NCI-H1105 (cell line): ENCODE data around the gene EID3.
"Not testable (repeated sequence)": the region's sequence is repeated elsewhere in the genome, so short reads cannot be mapped to it uniquely, and the experiment has no call there.

Source experiments
- DNase-seq: peaks from one replicate; lab custom pipeline; 2025; lab: John Stamatoyannopoulos, UW

Gene EID3

DNA sequence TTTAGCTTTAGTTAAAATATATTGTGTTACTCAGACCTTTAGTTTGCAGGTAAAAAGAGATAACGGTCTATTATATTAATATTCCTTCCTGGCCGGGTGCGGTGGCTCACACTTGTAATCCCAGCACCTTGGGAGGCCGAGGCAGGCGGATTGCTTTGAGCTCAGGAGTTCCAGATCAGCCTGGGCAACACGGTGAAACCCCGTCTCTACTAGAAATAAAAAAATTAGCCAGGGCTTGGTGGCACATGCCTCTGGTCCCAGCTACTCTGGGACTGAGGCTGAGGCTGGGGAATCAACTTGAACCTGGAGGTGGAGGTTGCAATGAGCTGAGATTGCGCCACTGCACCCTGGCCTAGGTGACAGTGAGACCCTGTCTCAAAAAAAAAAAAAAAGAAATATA is 13.2 kb upstream of the EID3 start:
- DNase-seq, result no peak

DNA sequence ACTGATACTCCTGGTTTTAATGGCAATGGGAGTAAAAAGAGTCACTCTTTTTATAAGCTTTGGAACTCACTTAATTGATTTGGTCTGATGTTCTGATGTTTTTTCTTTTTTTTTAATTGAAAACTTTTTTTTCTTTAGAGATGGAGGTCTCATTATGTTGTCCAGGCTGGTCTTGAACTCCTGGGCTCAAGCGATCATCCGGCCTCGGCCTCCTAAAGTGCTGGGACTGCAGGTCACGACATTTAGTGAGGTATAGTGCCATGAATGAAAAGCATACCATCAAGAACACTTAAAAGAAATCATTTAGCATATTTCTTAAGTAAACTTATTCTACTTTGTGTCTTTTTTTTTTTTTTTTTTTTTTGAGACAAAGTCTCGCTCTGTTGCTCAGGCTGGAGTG is 12.7 kb upstream of the EID3 start:
- no peak for DNase-seq

DNA sequence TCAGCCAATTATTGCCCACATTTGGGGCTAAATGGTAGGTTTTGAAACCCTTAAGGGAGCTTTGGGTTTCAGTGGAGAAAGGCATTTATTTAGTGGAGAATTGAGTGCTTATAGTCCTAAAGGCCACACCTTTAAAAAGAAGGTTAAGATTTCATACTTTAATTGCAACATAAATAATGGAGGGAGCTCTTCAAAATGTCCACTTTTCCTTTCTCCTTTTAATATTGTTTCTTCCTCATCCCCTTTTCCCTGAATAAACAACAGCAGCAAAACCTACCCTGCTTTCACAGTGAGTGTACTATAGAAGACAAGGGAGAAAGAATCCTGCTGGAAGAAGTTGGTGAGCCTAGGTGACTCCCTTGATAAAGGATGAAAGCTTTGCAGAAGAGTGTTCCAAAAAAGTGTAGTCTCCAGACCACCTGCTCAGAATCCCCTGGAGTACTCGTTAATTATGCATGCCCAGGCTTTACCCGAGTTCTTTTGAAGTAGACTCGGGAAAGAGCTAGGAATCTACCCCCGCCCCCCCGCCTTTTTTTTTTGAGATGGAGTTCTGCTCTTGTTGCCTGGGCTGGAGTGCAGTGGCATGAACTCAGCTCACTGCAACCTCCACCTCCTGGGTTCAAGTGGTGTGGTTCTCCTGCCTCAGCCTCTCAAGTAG is 11.5 kb upstream of the EID3 start:
- peak; percentile 38 for DNase-seq

DNA sequence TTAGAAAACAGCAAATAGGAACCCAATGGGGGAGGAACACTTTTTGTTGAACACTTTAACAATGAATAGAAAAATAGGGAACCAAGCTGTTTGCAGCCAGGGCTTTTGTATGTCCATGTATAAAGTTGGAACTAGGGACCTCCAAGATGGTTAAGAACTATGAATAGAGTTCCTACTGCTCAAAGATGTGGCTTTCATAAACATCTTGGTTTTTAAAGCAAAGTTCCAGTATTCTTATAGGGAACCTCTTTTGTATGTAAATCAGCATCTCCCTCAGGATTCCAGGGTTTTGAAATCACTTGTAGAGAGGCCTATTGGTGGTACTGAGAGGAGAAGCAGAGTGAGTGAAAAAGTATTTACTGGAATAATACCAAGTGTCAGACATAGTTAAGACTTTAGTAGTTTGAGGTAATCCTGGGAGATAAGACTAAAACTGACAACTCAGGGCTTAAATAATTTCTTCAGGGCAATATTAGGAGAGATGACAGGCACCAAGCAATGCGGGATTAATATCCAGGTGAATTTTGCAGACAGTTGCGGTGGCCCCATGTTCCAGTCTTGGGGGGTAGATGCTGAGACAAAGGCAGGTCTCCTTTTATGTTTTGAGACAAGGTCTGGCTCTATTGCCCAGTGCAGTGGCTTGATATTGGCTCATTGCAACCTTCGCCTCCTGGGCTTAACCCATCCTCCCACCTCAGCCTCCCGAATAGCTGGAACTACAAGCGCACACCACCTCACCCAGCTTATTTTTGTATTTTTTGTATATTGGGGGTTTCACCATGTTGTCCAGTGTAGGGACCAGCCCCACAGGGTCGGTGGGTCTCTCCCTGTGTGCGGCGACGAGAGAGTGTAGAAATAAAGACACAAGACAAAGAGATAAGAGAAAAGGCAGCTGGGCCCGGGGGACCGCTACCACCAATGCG is 10.4 kb upstream of the EID3 start:
- DNase-seq, result no peak

DNA sequence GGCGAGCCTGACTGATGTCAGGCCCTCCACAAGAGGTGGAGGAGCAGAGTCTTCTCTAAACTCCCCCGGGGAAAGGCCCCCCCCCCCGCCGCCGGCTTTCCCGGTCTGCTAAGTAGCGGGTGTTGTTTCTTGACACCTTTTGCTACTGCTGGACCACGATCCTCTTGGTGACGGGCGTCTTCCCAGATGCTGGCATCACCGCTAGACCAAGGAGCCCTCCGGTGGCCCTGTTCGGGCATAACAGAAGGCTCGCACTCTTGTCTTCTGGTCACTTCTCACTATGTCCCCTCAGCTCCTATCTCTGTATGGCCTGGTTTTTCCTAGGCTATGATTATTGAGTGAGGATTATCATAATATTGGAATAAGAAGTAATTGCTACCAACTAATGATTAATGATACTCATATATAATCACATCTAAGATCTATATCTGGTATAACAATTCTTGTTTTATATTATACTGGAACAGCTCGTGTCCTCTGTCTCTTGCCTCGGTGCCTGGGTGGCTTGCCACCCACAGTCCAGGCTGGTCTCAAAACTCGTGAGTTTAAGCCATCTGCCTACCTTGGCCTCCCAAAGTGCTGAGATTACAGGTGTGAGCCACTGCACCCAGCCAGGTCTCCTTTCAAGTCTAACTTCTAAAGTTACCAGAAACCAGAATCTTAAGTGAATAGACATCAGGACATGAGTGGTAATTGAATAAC is 9.2 kb upstream of the EID3 start:
- DNase-seq, result not testable (repeated sequence)

DNA sequence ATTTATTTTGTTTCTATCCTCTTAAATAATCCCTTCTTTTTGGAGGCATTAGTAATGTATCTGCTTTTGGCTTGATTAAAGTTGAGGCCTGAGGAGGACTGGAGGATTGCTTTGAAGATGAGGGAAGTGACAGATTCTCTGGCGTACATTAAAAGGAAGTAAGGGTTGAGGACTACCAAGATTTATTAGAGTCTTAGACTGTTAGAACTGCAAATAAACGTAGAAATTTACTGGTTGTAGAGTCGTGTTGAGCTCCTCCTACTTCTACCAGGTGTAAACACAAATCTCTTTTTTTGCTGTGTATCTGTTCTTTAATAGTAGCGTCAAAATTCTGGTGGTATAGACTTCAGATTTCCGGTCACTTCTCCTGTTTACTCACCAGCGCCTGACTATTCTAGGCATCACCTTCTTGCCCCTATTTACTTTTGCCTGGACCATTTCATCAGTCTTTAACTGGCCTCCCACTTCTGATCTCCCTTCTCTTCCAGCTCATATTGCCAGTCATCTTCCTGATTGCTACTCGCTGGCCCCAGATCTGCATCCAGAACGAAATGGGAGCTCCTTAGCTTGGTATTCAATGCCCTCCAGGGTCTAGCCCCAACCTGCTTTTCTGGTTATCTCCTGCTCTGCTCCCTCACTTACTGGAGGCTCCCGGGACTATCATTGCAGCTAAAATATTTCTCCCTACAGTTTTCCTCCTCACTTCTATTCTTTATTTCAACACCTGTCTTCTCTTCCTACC is 8.4 kb upstream of the EID3 start:
- DNase-seq, result no peak

DNA sequence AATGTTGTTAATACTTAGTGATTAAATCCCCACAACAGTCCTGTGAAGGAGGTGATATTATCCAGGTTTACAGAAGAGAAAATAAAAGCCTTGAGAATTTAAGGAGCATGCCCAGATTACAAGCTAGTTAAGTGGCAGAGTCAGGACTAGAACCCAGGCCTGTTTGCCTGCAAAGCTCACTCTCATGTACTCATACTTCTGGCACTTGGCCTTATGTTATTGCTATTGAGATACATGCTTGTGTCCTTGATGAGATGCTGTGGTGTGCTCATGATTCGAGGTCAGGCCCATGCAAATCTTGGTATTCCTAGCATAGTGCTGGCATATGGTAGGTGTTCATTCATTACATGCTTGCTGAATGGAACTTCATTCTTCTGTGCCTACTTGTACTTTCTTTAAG is 7.6 kb upstream of the EID3 start:
- no peak for DNase-seq

DNA sequence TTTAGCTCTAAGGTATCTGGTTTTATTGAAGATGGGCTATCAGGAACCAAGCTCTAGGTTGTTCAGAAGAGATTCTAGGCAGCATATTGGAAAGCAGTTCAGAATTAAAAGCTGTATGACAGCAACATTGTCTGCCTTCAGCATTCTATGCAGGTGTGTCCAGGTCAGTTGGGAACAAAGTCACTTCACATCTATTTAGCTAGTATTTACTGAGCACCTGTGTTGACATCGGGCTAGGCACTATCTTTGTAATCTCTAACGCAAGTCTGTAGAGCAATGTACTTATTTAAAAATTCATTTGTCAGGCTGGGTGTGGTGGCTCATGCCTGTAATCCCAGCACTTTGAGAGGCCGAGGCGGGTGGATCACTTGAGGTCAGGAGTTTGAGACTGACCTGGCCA is 6.8 kb upstream of the EID3 start:
- no peak for DNase-seq

DNA sequence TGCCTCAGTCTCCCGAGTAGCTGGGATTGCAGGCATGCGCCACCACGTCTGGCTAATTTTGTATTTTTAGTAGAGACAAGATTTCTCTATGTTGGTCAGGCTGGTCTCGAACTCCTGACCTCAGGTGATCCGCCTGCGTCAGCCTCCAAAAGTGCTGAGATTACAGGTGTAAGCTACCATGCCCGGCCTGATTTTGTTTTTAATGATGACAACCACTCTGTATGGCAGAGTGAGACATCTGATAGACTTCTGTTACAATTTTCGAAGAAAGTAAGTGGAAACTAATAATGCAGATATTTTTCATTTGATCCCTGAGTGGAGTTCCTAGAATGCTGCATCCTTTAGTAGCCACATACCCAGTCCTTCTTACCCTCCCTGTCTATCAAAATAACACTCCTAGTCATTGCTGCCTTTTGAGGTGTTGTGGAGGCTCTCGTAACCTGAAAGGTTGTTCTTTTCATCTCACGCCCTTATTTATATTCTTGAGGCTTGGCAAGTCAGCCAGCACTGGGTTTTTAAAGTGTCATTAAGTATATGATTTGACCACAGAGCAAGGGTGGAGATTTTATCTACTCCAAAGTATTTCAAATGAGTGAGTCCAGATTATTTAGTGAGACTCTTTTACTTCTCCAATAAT is 5.9 kb upstream of the EID3 start:
- DNase-seq, result no peak

DNA sequence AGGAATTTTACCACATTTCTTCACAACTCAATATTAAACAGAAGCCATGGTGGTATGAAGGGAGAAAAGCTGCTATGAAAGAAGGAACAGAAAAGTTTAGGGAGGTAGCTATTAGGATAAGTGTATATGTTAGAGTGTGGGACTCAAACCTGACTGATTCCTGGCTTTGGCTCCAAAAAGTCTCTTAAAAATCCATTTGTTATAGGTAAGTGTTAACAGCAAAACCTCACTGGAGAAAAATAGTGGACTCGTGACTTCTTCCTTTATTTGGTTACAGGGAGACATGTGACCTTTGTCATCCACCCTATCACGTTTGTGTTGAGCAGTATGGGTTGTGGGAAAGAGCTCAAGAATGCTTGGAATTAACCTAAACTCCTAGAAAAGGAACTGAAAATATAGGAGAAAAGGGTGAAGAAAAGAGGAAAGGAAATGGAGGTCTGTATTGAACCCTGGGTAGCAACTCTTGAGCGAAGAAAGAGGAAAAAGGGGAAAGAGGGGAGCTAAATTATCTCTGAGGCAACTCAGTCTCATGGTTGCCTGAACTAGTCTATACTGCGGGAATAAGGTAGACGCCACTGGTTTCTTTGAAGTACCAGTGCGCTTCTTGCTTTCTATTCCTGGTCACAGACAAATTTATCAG is 3.6 kb upstream of the EID3 start:
- DNase-seq, result no peak

DNA sequence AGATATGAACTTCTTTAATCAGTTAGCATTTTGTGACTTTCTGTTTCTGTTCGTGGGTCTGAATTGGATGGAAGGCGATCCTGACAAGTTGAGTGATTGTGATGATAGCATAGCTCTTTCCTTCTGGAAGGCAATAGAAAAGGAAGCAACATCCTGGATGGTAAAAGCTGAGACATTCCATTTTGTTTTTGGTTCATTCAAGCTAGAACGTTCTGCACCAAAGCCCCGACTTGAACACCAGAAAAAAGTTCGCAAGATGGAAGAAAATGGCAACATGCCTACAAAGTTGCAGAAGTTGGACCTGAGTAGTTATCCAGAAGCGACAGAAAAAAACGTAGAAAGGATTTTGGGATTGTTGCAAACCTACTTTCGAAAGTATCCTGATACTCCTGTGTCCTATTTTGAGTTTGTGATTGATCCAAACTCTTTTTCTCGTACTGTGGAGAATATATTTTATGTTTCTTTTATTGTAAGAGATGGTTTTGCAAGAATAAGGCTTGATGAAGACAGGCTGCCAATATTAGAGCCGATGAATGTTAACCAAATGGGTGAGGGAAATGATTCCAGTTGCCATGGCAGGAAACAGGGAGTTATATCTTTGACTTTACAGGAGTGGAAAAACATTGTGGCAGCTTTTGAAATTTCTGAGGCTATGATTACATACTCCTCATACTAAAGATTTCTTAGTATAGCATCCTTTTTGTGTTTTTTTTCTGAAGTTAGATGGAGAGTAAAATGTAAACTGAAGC is 896 bp downstream of the EID3 start:
- DNase-seq, result no peak

DNA sequence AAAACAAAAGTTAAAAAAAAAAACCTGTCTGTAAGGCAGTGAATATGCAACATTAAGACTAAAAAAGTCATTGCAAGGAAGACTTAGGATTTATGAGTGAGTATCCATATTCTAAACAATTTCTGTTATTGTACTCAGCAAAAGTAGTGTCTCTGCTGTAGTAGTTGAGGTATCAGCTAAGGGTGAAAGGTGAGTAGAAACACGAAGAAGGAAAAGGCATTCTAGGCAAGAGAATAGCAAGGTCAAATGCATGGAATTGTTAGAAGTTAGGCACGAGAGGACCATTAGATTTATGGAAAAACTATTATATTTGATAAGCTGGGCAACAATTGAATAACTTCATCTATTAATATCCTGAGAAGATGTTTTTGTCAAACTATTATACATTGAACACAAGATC is 1.8 kb downstream of the EID3 start:
- no peak for DNase-seq

DNA sequence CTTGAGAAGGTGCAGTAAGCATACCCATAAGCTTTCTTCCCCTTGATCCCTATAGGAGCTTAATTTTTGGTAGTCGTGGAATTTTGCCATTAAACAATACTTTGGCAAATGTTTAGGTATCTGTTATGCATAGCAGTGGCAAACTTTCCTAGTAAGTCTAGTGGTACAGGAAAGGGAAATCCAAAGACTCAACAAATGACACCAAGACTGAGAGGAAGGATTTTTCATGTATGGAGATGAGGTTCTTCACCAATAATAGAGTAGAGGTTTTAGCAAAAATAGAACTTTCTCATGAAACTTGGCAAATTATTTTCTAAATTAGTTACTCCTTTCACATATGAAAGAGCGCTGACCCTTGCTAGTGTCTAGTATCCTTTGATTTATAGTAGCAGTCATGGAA is 2.8 kb downstream of the EID3 start:
- DNase-seq, result no peak

DNA sequence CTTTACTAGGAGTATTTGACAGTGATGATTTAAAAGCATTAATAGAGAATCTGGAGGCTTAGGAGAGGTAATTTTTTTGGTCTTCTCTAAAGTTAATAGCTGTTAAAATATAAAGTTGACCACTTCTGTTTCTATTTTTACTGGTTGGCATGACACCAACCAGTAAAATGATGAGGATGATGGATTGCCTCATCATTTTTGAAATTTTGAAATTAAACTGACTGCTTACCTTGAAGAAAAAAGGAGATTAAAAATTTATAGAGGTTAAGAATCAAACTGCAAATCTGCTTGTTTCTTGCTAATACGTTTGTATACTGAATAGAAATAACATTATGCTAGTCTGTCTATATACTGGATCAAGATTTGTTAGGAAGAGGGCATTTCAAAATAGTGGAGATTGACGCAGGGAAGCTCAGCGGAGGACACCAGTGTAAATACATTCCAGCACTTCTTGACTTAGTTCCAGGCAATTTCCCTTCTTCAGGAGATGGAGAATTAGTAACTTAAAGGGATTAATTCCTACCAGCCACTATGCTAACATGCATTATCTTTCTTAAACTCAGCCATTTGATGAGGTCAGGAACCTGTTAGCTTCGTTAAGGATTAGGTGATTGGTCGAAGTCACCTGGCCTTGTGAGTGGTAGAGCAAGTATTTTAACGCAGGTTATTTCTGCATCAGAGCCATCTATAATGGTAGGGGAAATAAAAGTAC is 3.6 kb downstream of the EID3 start:
- DNase-seq, result no peak

DNA sequence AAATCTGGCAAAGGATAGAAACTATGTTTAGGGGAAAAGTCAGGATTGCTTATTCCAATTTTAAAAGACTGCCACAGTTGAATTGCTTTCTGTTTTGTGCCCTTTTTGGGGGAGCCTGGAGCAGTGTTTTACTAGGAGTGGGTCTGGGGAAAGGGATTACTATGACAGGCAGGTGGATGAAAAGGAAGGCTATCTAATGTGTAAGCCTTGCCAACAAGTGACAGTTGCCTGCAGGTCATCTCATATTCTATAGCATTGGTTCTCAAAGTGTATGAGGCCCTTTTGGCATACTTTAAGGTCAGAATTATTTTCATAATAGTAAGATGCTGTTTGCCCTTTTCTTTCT is 4.1 kb downstream of the EID3 start:
- no peak for DNase-seq

DNA sequence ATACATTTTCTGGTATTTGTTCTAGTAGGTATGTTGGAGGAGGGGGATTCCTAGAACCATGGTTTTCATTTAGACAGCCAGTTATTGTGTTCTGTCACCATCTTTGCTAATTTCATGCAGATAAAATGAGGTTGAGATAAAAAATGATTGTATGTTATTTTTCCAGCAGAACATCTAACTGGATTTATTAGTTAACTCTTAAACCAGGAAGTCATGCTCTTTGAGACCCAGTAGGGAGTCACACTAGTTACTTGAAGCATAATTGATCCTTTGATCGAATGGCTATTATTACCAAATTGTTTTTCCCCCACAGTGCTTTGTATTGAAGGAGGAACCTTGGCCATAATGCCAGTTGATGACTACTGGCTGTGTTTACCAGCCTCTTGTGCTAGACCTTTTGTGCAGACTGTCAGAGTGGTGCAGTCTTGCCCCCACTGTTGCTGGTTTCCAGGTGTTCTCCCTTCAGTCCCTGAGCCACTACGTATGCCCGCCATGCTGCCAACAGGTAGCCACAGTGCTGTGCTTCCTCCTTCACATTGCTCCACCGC is 6.0 kb downstream of the EID3 start:
- DNase-seq, result no peak

DNA sequence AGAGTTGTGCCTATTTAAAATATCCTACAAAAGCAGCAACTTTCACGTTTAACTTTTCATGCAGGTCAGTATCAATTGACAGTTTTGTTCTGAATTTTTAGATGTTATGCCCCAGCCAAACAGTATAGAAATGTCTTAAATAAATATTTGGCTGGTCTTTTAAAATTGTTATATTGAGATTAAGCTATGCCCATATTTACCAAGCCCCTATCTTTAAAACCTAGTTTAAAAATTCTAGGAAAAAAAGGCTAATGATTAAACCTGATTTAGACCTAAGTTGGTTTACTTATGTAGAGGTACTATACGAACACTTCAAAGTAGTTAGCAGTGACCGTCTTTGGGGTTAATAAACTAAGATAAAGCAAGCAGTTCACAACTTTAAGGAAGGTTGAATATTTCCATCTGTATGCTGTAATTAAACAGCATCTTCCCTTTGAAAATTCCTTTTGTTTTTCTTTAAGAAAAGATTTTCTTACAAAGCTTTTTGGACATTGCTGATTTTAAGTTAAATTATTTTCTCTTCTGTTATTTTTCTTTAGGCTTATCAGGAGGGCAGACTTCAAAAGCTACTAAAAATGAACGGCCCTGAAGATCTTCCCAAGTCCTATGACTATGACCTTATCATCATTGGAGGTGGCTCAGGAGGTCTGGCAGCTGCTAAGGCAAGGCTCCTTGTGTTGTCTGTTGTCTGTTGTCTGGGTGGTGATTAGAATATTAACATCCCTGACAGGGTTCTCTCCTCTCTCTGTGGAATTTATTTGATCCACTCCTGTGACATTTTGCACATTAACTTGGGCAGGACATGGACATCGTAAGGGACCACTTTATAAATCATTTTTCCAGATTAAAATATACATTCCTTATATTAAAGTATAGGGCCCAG is 7.5 kb downstream of the EID3 start:
- DNase-seq, result no peak

DNA sequence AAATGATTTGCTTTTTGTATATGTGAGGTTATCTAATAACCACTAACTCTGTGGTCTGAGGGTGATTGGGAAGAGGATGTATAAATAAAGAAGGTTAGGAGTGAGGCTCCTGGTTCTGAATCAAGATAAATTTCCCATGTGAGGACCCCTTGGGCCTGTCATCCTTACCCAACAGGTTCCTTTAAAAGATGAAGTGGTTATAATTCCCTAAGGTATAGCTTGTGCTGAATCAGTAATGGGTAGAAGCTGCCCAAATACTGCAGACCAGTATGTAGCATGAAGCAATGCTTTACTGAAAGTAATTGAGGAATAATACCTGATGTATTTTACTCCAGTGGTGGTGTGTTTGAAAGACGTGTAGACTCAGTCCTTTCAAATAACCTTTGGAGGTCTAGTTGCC is 8.7 kb downstream of the EID3 start:
- DNase-seq, result no peak

DNA sequence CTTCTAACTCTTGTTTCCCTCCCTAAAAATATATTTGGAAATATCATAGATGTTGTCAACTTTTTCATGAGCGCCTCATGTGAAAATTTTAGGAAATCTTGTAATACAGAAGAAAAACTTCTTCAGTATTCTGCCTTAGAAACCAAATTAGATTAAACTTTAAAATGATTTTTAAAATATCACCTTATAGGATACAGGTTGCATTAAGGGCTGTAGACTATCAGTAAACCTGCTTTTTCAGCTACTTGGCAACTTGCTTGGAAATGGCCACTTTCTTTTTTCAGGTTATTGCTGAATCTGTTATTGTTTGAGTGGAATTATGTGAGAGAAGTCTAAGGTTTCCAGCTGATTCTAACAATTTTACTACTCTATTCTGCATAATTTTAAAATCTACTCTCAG is 9.1 kb downstream of the EID3 start:
- no peak for DNase-seq
